ENCODE results near the gene ZNF460. TPM values are rescaled to one million over a fixed set of nuclear protein-coding genes. Genes with fewer than 3 reads are reported as not detected.

Gene ZNF460
- polyA plus RNA-seq, 10 donors = 2.8 to 5.0 (median 3.3) TPM

DNA sequence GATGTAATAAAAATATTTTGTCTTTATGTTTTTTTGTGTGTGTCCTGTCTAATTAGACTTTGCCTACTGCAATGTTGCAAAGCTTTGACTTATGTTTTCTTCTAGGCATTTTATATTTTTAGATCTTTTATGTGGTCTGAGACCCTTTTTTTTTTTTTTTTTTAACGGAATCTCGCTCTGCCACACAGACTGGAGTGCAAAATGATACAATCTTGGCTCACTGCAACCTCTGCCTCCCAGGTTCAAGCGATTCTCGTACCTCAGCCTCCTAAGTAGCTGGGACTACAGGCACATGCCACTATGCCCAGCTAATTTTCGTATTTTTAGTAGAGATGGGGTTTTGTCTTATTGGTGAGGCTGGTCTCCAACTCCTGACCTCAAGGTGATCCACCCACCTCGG is 62.3 kb downstream of the ZNF460 start:
- DNase-seq = no peak

Other genes with a start within 250 kb of the ZNF460 start
- not detected for gene USP29, start 160.5 kb upstream of the ZNF460 start, polyA plus RNA-seq (ENCODE audit: insufficient read length in 10 of 10)
- gene ZIM3, start 135.3 kb upstream of the ZNF460 start, polyA plus RNA-seq (ENCODE audit: insufficient read length in 10 of 10) = not detected
- not detected for gene DUXA, start 113.0 kb upstream of the ZNF460 start, polyA plus RNA-seq (ENCODE audit: insufficient read length in 10 of 10)
- 10 to 100 TPM; 10.5 to 15.9 (median 13.0) TPM for gene ZNF264, start 89.0 kb upstream of the ZNF460 start, polyA plus RNA-seq (ENCODE audit: insufficient read length in 10 of 10)
- gene AURKC, start 49.5 kb upstream of the ZNF460 start, polyA plus RNA-seq (ENCODE audit: insufficient read length in 10 of 10) = 1 to 10 TPM in 6 of 10 donors, under 1 TPM in 4; 0.69 to 2.7 (median 1.1) TPM
- 1 to 10 TPM; 3.9 to 6.5 (median 5.3) TPM for gene ZNF805, start 39.9 kb upstream of the ZNF460 start, polyA plus RNA-seq (ENCODE audit: insufficient read length in 10 of 10)
- 1 to 10 TPM; 4.9 to 7.0 (median 6.1) TPM for gene ZNF543, start 40.0 kb downstream of the ZNF460 start, polyA plus RNA-seq (ENCODE audit: insufficient read length in 10 of 10)
- 10 to 100 TPM in 3 of 10 donors, 1 to 10 TPM in 7; 8.0 to 10.9 (median 9.4) TPM for gene ZNF304, start 70.8 kb downstream of the ZNF460 start, polyA plus RNA-seq (ENCODE audit: insufficient read length in 10 of 10)
- 10 to 100 TPM; 11.4 to 19.1 (median 14.1) TPM for gene TRAPPC2B, start 83.1 kb downstream of the ZNF460 start, polyA plus RNA-seq (ENCODE audit: insufficient read length in 10 of 10)
- 1 to 10 TPM; 2.6 to 4.6 (median 3.1) TPM for gene ZNF547, start 83.1 kb downstream of the ZNF460 start, polyA plus RNA-seq (ENCODE audit: insufficient read length in 10 of 10)
- gene ZNF548, start 109.4 kb downstream of the ZNF460 start, polyA plus RNA-seq (ENCODE audit: insufficient read length in 10 of 10) = 10 to 100 TPM; 11.2 to 24.8 (median 16.9) TPM
- 1 to 10 TPM; 5.1 to 9.9 (median 7.8) TPM for gene ZNF17, start 130.7 kb downstream of the ZNF460 start, polyA plus RNA-seq (ENCODE audit: insufficient read length in 10 of 10)
- gene ZNF749, start 154.8 kb downstream of the ZNF460 start, polyA plus RNA-seq (ENCODE audit: insufficient read length in 10 of 10) = 1 to 10 TPM; 4.1 to 8.5 (median 6.2) TPM
- 1 to 10 TPM in 8 of 10 donors, under 1 TPM in 2; 0.84 to 3.8 (median 1.5) TPM for gene VN1R1, start 176.7 kb downstream of the ZNF460 start, polyA plus RNA-seq (ENCODE audit: insufficient read length in 10 of 10)
- 10 to 100 TPM in 4 of 10 donors, 1 to 10 TPM in 6; 6.4 to 11.9 (median 9.1) TPM for gene ZNF772, start 197.1 kb downstream of the ZNF460 start, polyA plus RNA-seq (ENCODE audit: insufficient read length in 10 of 10)
- 10 to 100 TPM in 3 of 10 donors, 1 to 10 TPM in 7; 5.9 to 13.2 (median 9.9) TPM for gene ZNF419, start 207.3 kb downstream of the ZNF460 start, polyA plus RNA-seq (ENCODE audit: insufficient read length in 10 of 10)
- 10 to 100 TPM in 1 of 10 donors, 1 to 10 TPM in 9; 5.1 to 11.8 (median 7.4) TPM for gene ZNF773, start 219.5 kb downstream of the ZNF460 start, polyA plus RNA-seq (ENCODE audit: insufficient read length in 10 of 10)
- 1 to 10 TPM; 4.7 to 9.5 (median 7.5) TPM for gene ZNF549, start 246.9 kb downstream of the ZNF460 start, polyA plus RNA-seq (ENCODE audit: insufficient read length in 10 of 10)

Data from muscle of back (tissue), 11 donors.